Brain microvascular endothelial cell (primary cell): ENCODE measurements around the gene CLEC2L.

Experiments used
- DNase-seq: peaks from one replicate; pipeline ENCODE4 v3.0.0-alpha.2; 2020
- H3K27ac ChIP-seq: fragments of 250-450 bp; sonication (Bioruptor Pico); 2 replicates; pipeline ENCODE4 v1.5.1; 2020; ENCODE audit warnings: mild to moderate bottlenecking, moderate library complexity
- H3K27me3 ChIP-seq: fragments of 250-450 bp; sonication (Bioruptor Pico); replicated peaks from 2 replicates; pipeline ENCODE4 v1.5.1; 2020; ENCODE audit warnings: mild to moderate bottlenecking
- H3K36me3 ChIP-seq: fragments of 250-450 bp; sonication (Bioruptor Pico); replicated peaks from 2 replicates; pipeline ENCODE4 v1.5.1; 2020; ENCODE audit warnings: mild to moderate bottlenecking
- H3K4me3 ChIP-seq: 2 replicates; pipeline ENCODE4 v1.5.1; 2011; ENCODE audit warnings: low read depth, mild to moderate bottlenecking, control low read depth, low read length, moderate library complexity
- in situ Hi-C: cut with HindIII; loops from 2 replicates; pipeline ENCODE4 v1.10.0; 2017; ENCODE audit warnings: low sequenced_read_pairs, low pct_ligation_motif_present
- TF ChIP-seq, protein P1 (sequence below): IDR thresholded peaks from 2 replicates; pipeline ENCODE4 v1.5.1; 2011; ENCODE audit warnings: low read depth, mild to moderate bottlenecking, moderate library complexity, low read length, control low read depth, inconsistent platforms; ENCODE audit errors: missing control alignments

CLEC2L gene

DNA sequence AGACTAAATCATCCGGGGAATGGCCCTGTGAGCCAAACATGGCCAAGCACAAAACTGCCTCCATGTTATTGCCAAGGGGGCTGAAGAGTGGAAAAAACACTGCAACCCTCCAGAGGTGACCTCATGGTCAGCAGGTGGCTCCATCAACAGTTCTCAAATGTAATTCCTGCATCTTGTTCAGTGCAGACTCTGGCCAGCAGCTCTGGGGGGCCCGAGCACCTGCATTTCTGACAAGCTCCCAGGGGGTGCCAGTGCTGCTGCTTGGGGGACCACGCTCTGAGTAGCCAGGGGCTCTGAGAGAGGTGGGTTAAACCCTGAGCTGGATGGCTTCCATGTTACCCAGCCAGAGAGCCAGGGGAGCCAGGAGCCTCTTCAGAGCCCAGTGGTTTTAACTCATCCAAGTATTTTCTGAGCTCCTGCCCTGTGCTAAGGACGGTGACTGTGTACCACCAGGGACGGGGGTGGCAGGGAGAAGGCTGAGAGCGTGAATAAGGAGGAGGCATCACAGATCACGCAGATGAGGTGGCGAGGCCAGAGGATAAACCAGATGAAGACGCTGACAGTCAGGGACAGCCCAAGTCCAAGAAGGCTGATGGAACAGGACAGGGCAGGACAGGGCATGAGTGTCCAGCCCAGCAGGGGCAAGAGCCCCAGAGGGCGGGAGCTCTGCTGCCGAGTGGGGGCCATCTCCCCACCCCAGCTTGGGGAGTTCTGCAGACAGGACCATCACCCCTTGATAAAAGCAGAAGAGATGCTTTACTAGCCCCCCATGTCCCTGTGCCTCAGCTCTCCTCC is 52.9 kb downstream of the CLEC2L start:
- no peak for DNase-seq
- in situ Hi-C loops = no loop called here
- Histone ChIP-seq H3K4me3 (no peak overlapping the region), H3K27ac (no peak overlapping the region), H3K27me3 (no peaks in the 10 kb centered on the region), H3K36me3 (peaks cover 57% of the 10 kb centered on the region)
- TF ChIP-seq, protein P1, sequence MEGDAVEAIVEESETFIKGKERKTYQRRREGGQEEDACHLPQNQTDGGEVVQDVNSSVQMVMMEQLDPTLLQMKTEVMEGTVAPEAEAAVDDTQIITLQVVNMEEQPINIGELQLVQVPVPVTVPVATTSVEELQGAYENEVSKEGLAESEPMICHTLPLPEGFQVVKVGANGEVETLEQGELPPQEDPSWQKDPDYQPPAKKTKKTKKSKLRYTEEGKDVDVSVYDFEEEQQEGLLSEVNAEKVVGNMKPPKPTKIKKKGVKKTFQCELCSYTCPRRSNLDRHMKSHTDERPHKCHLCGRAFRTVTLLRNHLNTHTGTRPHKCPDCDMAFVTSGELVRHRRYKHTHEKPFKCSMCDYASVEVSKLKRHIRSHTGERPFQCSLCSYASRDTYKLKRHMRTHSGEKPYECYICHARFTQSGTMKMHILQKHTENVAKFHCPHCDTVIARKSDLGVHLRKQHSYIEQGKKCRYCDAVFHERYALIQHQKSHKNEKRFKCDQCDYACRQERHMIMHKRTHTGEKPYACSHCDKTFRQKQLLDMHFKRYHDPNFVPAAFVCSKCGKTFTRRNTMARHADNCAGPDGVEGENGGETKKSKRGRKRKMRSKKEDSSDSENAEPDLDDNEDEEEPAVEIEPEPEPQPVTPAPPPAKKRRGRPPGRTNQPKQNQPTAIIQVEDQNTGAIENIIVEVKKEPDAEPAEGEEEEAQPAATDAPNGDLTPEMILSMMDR = no peak

- in situ Hi-C loops = no loop called here
Measured at GRCh38 chr7:139580435-139580834, 57.0 kb downstream of the CLEC2L start.

GRCh38 chr7:139582130-139582650 is 58.7 kb downstream of the CLEC2L start:
- DNase-seq = no peak
- H3K36me3 ChIP-seq = peaks cover 78% of the 10 kb centered on the region
- in situ Hi-C loops = no loop called here

More at GRCh38 chr7:139580435-139580834, 57.0 kb downstream of the CLEC2L start:
- Histone ChIP-seq H3K36me3 (peaks cover 67% of the 10 kb centered on the region), H3K27me3 (no peaks in the 10 kb centered on the region), H3K27ac (no peak overlapping the region), H3K4me3 (no peak overlapping the region)
- TF ChIP-seq, protein P1 = no peak
- no peak for DNase-seq

GRCh38 chr7:139582671-139583155 is 59.2 kb downstream of the CLEC2L start:
- no peak overlapping the region for H3K4me3 ChIP-seq
- no peak for DNase-seq
- H3K27me3 ChIP-seq = no peaks in the 10 kb centered on the region
- TF ChIP-seq, protein P1 = no peak
- H3K36me3 ChIP-seq = peaks cover 78% of the 10 kb centered on the region
- no peak overlapping the region for H3K27ac ChIP-seq
- in situ Hi-C loops = no loop called here

More at GRCh38 chr7:139582130-139582650, 58.7 kb downstream of the CLEC2L start:
- TF ChIP-seq, protein P1 = no peak
- Histone ChIP-seq H3K4me3 (no peak overlapping the region), H3K27me3 (no peaks in the 10 kb centered on the region), H3K27ac (no peak overlapping the region)

DNA sequence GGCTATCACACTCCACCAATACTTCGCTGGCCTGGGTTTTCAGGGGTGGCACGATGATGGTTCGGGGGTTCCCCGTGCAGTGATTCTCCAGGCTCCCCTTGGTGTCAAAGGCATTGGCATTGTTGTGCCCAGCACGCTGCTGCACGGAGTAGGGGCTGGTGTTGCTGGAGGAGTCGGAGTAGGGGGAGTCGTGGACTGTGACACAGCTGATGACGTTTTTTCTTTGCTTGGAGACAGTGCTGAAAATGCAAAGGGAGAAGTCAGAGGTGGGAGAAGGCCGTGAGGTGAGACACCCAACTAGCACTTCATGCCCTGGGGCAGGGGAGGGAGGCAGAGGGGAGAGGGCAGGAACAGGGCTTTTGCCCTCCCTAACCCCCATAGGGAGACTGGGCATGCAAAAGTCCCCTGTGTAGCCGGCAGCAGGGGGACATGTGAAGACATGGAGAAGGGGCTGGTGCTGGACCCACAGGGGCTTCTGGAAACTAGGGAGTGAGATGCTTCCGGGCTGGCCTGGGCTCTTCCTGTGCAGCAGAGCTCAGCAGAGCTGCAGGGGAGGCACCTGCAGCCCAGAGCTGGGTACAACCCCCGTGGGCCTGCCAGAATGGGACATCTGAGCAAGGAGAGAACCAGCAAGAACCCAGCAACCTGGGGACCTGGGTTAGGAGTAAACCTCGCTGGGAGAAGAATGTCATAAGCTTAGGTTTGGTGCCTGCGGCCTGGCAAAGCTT is 60.5 kb downstream of the CLEC2L start:
- H3K36me3 ChIP-seq = peaks cover 76% of the 10 kb centered on the region
- H3K27ac ChIP-seq = no peak overlapping the region
- H3K4me3 ChIP-seq = no peak overlapping the region
- in situ Hi-C loops = no loop called here
- no peak for DNase-seq
- TF ChIP-seq, protein P1 = no peak
- H3K27me3 ChIP-seq = no peaks in the 10 kb centered on the region
